Breast epithelium (tissue), 3 donors: Measurements from ENCODE around the gene PIGH.
"Not testable (repeated sequence)": the region's sequence is repeated elsewhere in the genome, so short reads cannot be mapped to it uniquely, and the experiment has no call there.

Source experiments
- POLR2A ChIP-seq: fragments of 450-650 bp; IDR thresholded peaks from one replicate; pipeline ENCODE4 v1.6.1; 2016; ENCODE audit warnings: antibody characterized with exemption, mild to moderate bottlenecking, moderate library complexity
- POLR2AphosphoS5 ChIP-seq, 3 donors: sonication (generic); formaldehyde crosslinking; IDR thresholded peaks; one replicate each; pipeline ENCODE4 v1.6.1; 2017; ENCODE audit warnings: antibody characterized with exemption in 3 of 3
- TF ChIP-seq, protein P1 (sequence below), 3 donors: fragments of 450-650 bp; IDR thresholded peaks; one replicate each; pipeline ENCODE4 v1.5.1; 2016 to 2017; ENCODE audit warnings: antibody characterized with exemption in 3 of 3, mild to moderate bottlenecking in 3 of 3, moderate library complexity in 3 of 3

DNA sequence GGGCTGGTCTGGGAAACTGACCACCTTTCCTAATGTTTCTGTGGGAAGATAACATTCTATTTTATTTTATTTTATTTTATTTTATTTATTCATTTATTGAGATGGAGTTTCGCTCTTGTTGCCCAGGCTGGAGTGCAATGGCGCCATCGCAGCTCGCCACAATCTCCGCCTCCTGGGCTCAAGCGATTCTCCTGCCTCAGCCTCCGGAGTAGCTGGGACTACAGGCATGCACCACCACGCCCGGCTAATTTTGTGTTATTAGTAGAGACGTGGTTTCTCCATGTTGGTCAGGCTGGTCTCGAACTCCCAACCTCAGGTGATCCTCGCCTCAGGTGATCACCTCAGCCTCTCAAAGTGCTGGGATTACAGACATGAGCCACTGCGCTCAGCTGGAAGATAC lies 57.4 kb downstream of the PIGH start:
- TF ChIP-seq, protein P1, sequence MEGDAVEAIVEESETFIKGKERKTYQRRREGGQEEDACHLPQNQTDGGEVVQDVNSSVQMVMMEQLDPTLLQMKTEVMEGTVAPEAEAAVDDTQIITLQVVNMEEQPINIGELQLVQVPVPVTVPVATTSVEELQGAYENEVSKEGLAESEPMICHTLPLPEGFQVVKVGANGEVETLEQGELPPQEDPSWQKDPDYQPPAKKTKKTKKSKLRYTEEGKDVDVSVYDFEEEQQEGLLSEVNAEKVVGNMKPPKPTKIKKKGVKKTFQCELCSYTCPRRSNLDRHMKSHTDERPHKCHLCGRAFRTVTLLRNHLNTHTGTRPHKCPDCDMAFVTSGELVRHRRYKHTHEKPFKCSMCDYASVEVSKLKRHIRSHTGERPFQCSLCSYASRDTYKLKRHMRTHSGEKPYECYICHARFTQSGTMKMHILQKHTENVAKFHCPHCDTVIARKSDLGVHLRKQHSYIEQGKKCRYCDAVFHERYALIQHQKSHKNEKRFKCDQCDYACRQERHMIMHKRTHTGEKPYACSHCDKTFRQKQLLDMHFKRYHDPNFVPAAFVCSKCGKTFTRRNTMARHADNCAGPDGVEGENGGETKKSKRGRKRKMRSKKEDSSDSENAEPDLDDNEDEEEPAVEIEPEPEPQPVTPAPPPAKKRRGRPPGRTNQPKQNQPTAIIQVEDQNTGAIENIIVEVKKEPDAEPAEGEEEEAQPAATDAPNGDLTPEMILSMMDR (IDR thresholded peaks at IDR 0.05) = not testable (repeated sequence)
- TF ChIP-seq POLR2A; POLR2AphosphoS5 (IDR thresholded peaks at IDR 0.05): not testable (repeated sequence)
